GM15510 (cell line): ENCODE data around the gene METTL23.

Source experiments
- POLR2A ChIP-seq: IDR thresholded peaks from 3 replicates; pipeline ENCODE4 v1.6.1; 2011; ENCODE audit warnings: borderline replicate concordance; ENCODE audit not compliant: insufficient read length; ENCODE audit errors: extremely low read depth

METTL23 gene, protein sequence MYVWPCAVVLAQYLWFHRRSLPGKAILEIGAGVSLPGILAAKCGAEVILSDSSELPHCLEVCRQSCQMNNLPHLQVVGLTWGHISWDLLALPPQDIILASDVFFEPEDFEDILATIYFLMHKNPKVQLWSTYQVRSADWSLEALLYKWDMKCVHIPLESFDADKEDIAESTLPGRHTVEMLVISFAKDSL

DNA sequence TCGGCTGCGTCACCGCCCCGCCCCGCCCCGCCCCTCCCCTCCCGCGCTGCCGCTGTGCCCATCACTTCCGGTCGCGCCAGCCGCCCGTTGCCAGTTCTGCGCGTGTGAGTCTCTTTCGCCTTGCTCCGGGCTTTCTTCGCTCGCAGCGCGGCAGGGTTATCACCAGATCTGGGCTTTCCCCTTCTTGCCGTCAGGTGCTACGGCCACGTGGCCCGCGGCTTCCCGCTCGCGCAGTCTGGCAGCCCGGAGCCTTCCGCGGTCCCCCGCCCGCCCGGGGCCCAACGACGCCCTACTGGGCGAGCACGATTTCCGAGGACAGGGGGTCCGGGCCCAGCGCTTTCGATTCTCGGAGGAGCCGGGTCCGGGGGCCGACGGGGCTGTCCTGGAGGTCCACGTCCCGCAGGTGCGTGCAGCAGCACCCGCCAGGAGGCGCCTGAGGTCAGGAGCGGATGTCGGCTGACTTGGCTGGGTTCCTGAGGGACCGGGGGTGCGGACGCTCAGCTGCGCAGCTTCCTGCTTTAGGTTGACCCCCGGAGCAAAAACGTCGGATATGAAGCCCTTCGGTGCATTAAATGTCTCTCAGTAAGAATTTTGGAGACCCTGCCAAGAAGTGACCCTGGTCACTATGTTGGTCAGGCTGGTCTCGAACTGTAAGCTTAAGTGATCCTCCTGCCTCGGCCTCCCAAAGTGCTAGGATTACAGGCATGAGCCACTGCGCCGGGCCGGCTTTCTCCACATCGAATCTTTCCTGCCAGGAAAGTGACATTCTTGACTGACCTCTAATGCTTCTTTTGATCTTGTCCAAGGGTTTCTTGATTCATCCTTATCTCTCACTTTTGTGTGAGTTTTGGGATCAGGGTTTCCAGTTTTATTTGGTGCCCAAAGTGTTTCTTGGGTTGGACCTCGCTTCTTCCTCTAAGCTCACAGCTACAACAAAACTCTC lies at the start of gene METTL23:
METTL23 (plus strand) TSS at position 64 of the 943 bp plus-strand sequence. CDS start 2,872 bp downstream, outside the sequence.
- peak; percentile 63 for TF ChIP-seq POLR2A

DNA sequence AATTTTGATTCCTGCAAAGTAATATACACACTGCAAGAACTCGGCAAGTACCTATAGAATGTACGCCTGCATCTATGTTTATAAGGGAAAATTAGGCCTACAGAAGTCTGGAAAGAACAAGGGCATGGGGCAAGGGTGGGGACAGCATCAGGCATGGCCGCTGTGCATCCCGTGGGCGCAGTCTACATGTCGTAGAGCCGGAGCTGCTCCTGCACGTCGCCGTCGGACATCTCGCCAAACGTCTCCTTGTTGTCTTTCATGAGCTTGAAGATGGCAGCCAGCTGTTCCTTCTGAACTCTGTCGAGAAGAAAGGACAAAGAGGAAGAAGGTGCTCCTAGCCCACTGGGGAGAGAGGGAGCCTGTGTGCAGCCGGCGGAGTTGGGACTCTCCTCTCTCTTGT lies 49.2 kb upstream of the METTL23 start:
- TF ChIP-seq POLR2A = no peak

DNA sequence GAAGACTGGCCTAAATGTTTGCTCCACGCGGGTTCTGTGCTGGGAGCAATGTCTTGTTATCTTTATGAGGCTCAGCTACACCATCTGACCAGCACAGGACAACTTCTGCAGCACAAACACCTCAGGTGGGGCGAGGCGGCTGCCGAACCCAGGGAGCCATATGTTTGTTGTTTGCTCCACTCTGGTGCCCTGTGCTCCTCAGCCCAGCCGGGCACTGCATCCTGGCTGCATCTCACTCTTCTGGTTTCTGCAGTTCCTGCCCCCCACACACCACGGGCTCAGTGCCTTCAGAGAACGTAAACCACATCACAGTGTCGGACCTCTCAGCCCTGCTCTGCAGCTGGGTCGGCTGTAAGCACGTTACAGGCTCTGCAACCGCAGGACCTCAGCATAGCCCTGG lies 48.3 kb upstream of the METTL23 start:
- TF ChIP-seq POLR2A = no peak

DNA sequence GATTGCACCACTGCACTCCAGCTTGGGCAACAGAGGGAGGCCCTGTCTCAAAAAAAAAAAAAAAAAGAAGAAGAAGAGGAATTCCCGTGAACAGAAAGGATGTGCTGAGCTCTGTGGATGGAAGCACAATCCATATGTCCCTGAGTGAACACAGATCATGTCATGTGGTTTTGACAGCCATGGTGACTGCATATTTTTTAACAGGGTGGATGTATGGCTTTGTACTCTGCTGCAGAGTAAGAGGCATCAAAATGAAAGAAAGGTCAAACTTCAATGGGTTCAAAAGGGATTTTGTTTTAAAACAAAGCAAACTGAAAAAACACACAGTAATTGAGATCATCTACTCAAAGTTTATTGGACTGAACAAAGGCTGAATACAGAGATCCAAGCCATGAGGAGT lies 47.4 kb upstream of the METTL23 start:
- no peak for TF ChIP-seq POLR2A

DNA sequence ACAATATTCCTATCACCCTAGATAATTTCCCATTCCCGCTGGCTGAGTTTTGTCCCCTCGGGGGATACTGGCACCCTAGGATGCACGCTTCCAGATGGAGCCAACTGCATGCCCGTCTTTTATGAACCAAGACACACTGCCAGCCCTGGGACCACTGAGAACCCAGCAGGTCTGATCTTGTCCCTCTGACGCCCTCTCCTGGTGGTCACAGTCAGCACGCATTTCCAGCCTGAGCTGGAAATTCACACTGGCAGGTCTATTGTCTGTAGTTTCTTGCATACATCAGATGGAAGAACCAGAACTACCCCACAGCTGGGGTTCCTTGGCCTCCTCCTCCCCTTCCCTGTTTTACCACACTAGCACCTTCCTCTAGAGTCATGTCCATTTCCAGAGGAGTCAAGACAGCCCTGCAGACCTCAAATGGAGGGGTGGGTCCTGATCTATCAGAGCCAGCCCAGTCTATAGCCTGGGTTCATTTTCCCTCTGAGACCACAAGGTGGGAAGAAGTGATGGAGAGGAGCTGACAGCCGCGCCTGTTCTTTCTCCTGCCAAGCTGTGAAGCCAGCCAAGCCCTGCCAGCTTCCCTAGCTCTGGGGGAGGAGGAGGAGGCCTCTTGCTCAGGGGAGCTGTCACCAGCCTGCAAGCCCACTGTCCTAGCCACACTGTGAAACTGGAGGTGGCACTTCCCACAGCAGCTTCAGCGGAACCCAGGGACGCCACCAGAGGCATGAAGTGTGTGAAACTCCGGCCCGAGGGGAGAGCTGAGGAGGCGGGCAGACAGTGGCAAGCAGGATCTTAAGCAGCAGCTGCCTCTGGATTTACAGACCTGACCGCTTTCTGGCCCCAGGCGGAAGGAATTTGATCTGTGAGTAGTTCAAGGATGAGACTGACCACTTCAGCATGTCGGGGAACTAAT lies 45.2 kb upstream of the METTL23 start:
- TF ChIP-seq POLR2A = no peak

DNA sequence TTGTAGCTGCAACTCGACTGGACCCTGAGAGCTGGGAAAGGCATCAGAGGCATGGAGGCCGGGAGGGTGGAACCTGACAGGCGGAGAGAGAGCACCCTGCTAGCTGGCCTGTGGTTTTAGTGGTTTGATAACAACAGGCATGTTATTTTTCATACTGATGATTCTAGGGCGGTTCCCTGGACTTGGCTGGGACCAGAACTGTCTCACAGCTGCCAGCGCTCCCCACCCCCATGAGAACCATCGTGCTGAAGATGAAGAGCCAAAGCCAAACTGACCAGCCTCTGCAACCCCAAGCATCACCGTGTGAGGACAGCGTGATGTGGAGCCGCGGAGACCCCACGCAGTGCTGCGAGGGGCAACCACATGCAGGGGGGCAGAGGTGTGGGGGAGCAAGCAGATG lies 44.3 kb upstream of the METTL23 start:
- no peak for TF ChIP-seq POLR2A

DNA sequence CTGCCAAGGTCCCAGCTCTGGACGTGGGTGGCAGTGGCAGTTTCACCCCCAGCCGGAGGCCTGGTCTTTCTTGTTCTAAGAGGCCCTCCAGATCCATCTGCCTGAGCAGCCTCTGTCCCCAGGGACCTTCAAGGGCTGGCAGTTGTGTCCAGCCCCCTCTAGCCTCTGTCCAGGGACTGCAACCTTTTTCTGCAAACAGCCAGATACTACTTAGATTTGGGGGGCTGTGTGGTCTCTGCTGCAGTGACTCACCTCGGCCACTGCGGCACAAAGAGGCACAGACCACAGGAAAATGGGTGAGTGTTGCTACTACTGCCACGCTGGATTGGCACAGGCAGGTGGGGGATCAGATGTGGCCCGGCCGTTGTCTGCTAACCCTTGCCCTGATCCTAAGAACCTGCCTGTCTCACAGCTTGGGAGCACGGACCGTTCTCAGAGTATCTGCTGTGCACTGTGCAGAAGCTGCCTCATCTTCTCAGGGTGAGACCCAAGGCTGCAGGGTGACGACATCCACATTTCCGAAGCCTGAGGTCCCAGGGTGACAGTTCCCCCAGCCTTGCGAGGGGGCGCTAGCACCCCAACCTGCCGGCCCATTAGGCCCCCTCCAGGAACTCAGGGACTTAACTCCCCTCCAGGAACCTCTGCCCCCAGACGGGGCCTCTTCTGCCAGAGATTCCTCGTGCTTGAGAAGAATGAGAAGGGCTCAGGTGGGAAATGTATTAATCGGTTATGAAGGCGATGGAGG lies 43.5 kb upstream of the METTL23 start:
- TF ChIP-seq POLR2A = no peak

DNA sequence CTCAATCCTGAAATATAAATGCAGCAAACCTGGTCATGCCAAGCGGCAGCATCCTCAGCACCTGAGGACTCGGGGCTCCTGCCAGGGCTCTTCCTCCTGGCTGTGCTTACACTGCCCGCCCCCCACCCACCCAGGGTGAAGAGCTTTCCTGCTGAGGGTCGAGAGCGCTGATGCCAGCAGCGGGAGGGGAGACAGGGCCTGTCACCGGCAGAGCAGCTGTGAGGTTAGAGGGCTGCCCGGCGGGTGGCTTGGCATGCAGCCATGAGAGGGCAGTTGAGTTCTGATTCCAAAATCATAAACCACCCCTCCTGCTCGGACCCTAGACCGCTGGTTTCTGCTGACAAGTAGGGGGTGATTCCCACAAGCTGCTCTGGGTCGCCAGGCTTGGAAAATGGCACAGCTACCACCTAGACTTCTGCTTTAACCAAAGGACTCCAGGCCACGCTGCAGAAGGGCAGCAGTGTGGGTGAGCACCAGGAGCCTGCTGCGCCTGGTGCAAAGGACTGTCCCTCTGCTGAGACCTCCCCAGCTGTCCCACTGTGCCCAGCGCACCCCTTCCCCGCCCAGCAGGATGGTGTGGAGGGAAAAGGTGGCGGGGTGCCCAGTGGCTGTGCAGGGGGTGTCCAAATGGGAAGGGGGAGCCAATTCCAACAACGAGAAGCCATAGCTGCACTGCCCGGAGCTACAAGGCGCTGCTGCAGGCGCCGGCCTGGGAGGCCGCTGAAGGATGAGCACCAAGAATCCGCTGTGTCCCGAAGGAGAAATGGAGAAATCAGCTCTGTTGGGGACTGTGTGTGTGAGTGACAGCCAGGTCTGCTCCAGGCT lies 42.5 kb upstream of the METTL23 start:
- no peak for TF ChIP-seq POLR2A

DNA sequence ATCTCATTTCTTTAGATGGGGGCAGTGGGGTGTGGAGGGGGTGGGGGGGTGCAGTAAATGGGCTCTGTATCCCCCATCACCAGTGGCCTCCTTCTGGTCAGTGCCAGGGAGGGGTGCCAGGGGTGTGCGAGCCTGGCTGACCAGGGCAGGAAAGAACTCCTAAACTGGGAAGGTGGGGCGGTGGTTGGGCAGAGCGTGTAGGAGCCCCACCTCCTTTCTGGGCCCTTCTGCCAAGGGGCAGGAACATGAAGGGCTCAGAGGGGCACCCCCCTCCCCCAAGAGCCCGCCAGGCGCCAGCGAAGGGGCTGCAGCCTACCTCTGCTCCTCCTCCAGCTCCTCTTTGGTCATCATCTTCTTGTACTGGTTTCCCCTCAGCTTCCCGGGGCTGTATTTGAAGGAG lies 41.9 kb upstream of the METTL23 start:
- TF ChIP-seq POLR2A = no peak

DNA sequence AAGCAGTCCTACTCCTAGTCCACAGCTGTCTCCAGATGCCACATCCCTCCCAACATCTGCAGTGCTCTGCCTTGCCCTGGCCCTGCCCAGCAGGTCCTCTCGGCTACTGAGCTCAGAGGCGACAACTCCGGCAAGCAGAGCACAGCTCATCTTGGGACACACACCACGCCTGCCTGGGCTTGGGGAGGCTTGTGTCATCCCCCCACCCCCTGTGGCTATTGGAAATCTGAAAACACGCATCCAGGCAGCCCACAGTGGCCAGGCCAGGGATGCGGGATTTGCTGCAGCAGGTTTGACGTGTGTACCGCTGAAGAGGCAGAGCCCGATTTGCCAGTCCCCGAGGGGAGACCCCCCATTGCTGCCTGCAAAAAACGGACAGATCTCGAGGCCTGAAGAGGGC lies 41.3 kb upstream of the METTL23 start:
- no peak for TF ChIP-seq POLR2A

DNA sequence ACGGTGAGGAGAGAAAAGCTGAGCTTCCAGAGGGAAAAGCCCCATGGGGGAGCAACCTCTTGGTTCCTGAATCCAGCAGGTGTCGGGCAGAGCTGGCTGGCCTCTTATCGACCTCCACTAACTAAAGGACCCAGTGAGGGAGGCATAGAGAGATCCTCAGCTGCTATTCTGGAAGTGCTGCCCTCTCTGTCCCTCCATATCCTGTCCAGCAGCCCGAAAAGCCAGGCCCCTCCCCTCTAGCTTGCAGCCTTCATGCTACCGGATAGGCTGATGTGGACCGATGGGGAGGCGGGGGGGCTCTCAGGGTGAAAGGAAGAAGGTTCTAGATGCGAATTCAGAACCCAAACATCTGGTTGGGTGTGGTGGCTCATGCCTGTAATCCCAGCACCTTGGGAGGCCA lies 40.8 kb upstream of the METTL23 start:
- TF ChIP-seq POLR2A = no peak

DNA sequence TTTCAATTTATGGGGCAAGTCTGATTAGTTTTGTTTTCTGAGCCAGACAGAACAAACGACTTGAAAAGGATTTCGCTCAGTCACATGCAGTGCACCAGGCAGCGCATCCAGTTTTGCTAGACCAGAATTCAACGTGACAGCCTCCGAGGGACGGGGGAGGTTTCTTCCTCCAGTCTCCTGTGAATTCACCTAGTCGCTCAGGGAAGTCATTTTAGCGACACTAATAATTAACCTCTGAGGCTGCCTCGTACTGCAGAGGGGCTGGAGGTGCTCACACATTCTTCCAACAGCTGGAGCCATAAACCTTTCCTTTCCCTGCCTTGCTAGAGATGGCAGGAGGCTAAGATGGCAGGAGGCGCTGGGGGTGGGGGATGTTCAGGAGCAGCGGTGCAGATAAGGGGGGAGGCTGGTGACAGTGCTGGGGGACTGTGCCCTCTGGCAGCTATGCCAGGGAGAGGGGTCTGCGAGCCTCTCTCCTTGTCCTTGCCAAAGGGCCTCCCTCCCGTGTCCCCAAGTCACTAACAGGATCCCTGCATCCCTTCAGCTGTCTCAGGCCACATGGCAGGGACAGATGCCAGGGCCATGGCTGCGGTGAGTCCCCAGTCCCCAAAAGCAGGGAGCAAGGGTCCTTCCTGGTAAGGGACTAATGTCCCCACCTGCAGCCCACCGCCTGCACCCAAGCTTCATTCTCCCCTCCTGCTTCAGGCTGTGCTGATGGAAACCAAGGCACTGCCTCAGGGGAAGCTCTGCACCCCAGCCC lies 39.9 kb upstream of the METTL23 start:
- TF ChIP-seq POLR2A = no peak
